H1 (cell line): Measurements from ENCODE around the gene SPINK5.

Experiments used
- JUND ChIP-seq: IDR thresholded peaks from 2 replicates; pipeline ENCODE4 v1.6.1; 2011; ENCODE audit warnings: mild to moderate bottlenecking, improper control_type of control experiment, low read length
- RAD21 ChIP-seq, 2 experiments: IDR thresholded peaks in 1 of 2; conservative IDR thresholded peaks in 1 of 2; 2 replicates each; pipeline ENCODE4 v1.6.1; 2011; ENCODE audit warnings: low read depth in 2 of 2, low read length in 2 of 2, improper control_type of control experiment in 1 of 2, inconsistent platforms in 1 of 2, mild to moderate bottlenecking in 1 of 2, moderate library complexity in 1 of 2

GRCh38 chr5:148163345-148163744 lies 99.6 kb downstream of the SPINK5 start:
- no peak for TF ChIP-seq RAD21 (IDR thresholded peaks at IDR 0.05 in 1 of 2, conservative IDR thresholded peaks at IDR 0.05 in 1 of 2; ENCODE audit: low read depth in 2 of 2, low read length in 2 of 2)
- TF ChIP-seq JUND, result no peak
